NCI-H446 (cell line): Measurements from ENCODE around the gene DENND4A.
"Not testable (repeated sequence)": the region's sequence is repeated elsewhere in the genome, so short reads cannot be mapped to it uniquely, and the experiment has no call there.

Experiments
- DNase-seq, 2 experiments: peaks; one replicate each; lab custom pipeline; 2025; lab: John Stamatoyannopoulos, UW

Gene DENND4A

DNA sequence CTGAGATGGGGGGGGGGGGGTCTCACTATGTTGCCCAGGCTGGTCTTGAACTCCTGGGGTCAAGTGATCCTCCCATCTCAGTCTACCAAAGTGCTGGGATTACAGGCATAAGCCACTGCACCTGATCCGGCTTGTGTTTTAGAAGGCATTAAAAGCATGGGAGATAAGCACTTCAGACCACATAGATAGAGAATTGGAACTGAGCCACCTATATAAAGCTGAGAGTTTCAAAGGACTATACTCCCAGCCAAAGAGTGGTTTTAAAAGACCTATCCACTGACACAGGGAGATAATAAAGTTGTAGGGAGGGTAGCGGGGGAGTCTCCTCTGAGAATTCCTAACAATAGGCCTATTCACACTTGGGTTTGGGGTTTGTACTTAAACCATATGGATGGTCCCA lies 34.8 kb downstream of the DENND4A start:
- DNase-seq, result no peak

DNA sequence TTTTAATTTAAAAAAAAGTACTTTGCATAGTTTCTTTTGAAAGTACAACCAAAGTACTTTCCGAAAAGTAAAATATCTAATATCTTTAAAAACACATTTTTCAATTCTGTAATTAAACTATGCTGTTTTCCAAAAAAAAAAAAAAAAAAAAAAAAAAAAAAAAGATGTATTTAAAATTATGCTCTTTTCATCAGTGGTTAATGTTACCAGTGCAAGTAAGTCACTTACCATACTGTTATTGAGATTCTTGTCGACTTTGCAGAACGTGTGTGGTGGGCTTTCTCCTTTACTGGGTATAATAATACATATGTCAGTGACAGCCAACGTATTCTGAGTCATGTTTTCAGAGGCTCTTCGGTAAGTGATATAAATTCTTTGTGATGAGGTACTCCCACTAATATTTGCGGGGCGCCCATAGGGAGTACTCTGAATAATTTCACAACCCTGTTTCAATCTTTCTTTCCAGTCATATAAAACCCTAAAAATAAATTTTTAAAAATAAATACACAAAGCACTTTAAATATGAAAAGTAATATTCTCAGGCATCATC lies 39.9 kb downstream of the DENND4A start:
- no peak for DNase-seq

DNA sequence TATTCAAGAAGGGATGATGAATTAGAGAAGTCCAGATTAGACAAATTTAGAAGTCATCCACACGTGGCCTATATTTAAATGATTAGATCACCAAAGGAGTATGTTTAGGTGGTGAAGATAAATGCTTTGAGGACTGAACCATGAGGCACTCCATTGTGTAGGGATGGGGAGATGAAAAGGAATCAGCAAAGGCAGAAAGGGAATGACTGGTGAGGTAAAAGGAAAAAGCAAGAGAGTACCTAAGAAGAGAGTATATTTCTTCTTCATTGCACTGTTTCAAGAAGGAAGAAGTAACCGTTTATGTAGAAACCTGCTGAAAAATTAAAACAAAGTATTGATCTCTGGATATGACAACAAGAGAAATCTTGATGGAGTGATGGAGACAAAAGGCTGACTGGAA lies 40.7 kb downstream of the DENND4A start:
- no peak for DNase-seq

DNA sequence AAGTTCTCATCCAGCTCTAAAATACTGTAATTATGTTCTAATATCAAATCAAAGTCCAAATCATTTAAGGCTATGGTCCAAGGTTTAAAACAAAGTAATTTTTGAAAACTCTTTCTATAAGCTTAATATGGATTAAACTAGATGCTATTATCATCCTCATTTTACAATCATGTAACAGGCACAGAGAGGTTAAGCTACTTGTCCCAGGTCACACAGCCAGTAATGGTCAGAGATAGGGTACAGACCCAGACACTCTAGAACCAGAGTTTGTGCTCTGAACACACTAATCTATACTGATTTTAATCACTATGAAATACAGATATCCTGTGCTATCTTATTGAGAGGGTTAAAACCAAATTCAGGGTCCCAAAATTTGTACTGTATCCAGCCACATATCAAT lies 44.8 kb downstream of the DENND4A start:
- DNase-seq, result no peak

DNA sequence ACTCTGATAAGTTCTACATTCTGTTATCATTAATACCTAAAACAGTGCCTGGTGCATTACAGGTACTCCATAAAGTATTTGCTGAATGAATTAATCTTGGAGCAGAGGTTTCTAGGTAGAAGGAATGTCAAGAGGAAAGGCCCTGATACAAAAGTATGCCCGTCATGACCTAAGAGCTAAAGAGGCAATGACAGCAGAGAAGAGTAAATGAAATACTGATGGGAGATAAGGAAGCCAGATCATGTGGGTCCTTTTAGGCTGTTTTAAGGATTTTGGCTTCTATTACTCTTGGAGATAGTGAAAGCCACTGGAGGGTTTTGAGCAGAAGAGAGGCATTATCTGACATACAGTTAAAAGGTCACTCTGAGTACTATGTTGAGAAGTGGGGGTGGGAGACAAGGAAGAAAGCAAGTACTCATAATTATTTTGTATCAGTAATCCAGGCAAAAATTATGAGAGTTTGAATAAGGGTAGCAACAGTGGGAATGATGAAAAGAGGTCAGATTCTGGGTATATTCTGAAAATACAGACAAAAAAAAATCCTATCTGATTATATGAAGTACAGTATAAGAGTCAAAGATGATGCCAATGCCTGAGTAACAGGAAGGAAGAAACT lies 48.3 kb downstream of the DENND4A start:
- DNase-seq, result no peak

DNA sequence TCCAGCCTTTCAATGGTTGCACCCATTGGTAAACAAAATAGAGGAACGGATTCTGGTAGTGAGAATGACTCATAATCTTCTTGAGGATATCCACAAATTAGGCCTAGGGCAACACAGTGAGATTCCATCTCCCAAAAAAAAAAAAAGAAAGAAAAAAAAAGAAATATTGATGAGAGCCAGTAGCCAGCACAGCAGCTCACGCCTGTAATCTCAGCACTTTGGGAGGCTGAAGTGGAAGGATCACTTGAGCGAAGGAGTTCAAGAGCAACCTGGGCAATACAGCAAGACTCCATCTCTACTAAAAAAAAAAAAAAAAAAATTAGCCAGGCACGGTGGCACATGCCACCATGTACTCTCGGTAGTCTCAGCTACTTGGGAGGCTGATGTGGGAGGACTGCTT lies 51.9 kb downstream of the DENND4A start:
- DNase-seq, result no peak

DNA sequence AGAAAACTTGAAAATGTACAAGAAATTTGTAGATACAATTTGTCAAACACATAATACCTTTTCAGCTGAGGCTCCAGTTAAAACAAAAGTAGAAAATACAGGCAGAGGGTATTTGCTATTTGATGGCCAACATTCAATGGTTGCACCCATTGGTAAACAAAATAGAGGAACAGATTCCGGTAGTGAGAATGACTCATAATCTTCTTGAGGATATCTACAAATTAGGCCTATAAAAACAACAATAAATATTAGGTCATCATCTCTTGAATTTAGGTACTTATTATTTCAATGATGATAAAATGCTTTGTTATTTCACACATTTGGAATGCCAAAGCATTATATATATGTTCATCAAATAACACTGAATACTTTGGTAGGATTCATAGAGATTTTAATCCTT lies 53.4 kb downstream of the DENND4A start:
- DNase-seq, result no peak

DNA sequence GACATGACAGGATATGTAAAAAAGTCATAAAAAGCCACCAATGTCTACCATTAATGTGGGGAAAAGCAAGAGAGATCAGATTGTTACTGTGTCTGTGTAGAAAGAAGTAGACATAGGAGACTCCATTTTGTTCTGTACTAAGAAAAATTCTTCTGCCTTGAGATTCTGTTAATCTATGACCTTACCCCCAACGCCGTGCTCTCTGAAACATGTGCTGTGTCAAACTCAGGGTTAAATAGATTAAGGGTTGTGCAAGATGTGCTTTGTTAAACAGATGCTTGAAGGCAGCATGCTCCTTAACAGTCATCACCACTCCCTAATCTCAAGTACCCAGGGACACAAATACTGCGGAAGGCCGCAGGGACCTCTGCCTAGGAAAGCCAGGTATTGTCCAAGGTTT lies 58.5 kb downstream of the DENND4A start:
- not testable (repeated sequence) for DNase-seq

DNA sequence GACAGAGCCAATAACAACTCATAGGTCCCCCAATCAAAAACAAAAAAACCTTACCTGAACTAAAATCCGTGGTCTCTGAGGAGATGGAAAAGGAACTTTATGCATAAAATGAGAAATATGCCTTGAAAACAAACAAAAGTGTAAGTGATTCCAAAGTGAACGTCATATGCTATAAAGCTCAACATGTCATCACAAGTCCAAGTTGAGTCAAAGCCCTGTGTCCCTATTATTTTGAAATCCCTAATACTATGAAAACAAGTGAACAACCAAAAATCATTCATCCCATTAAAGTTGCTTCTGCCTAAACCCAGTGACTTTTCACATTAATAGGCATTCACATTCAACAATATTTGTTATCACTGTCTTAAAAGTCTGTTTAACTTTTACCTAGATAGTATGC lies 59.4 kb downstream of the DENND4A start:
- DNase-seq, result no peak

DNA sequence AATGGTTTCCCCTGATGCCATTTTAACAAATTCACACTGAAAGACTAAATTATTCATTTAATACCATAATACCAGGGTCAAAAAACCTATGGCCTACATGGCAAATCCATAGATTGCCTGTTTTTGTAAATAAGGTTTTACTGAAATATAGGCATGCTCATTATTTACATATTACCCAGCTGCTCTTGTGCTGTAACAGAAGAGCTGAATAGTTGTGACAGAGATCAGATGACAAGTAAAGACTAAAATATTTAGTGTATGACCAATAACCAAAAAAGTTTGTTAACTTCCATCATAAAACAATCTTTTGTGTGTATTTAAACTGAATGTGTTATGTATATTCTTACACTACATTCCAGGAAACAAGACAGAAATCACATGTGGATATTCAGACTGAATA lies 60.2 kb downstream of the DENND4A start:
- no peak for DNase-seq

DNA sequence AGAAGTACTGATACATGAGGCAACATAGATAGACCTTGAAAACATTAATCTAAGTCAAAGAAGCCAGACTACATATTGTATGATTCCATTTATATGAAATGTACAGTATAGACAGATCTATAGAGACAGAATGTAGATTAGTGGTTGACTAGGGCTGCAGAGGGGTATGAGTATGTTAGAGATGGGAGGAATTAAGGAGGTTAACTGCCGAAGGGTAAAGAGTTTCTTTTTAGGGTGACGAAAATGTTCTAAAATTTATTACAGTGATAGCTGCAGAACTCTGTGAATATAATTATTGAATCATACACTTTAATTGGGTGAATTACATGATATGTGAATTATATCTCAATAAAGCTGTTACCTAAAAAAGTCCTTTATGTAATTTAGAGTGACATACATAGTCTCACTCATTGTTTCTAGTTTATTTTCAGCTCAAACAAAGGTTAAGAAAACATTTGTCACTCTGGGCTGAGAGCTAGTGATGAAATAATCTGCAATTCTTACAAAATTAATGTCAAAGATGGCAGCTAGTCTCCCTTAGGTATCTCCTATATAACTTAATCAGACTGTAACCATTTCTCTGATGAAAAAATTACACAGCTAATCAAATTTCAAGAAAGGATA lies 61.4 kb downstream of the DENND4A start:
- DNase-seq, result no peak

DNA sequence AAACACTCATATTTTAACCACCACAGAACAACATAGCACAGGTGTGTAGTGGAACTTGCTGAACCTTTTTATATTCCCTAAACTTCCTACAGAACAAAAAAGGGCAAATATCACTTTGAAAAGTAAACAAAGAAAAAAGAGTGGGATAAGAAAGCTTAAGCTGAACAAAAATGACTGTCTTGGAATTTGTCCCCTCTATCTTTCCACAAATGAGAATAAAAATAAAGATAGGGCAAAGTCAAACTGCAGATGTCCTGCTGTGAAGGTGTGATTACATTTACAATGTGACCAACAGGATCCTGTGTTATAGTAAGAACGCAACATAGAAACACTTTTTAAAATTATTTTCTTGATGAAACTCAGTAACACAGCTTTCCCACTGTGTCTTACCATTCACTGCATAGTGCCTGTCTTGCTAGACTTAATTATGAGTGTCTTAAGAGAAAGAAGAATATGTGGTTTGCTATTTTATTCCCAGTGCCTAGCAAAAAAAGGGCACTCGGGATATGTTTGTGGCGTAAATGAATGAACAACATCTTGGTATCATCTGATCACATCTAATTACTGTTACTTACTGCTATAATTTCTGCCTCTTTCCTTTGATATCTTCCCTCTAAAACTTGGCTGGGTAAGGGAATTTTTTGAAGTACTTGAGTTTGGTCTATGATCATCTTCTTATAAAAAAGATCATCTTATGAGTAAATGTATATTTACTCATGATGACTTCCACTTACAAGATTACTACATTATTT lies 67.5 kb downstream of the DENND4A start:
- DNase-seq, result no peak

DNA sequence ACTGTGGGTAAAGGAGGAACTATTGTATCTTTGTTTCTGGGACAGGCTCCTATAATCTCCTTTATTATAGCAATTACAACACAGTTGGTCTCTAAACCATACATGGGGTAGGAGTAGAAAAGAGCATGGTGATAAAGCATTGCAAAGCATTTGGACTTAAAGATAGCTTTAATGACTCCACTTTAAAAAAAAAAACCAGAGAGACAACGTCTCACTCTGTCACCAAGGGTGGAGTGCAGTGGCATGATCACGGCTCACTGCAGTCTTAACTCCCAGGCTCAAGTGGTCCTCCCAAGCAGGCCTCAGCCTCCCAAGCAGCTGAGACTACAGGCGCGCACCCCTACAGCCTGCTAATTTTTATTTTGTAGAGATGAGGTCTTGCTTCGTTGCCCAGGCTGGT lies 68.2 kb downstream of the DENND4A start:
- no peak for DNase-seq

DNA sequence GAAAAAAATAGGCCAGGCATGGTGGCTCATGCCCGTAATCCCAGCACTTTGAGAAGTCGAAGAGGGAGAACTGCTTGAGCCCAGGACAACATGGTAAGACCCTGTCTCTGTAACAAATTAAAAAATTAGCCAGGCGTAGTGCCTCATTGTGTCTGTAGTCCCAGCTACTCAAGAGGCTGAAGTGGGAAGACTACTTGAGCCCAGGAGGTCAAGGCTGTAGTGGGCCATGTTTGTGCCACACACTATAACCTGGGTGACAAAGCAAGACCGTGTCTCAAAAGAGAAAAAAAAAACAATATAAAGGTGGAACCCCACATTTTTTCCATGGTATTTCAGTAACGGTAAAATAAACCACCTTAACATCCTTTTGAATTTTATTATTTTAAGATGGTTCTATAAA lies 69.9 kb downstream of the DENND4A start:
- DNase-seq, result no peak

DNA sequence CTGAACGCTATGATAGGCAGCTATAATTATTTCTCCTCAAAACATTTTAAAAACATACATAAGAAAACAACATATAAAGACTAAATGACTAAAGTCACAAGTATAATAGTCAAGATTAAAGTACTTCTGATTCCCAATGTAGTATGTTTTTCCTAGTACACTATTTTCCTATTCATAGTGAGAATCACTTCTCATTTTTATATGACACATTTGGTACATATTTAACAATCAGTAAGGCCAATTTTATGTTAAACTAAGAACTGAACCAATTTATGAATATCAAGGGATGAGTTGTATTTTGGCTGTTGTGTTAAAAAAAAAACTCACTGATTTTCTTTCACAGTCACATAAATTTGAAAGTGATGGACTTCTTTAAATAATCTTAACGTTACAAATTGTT lies 79.7 kb downstream of the DENND4A start:
- no peak for DNase-seq

DNA sequence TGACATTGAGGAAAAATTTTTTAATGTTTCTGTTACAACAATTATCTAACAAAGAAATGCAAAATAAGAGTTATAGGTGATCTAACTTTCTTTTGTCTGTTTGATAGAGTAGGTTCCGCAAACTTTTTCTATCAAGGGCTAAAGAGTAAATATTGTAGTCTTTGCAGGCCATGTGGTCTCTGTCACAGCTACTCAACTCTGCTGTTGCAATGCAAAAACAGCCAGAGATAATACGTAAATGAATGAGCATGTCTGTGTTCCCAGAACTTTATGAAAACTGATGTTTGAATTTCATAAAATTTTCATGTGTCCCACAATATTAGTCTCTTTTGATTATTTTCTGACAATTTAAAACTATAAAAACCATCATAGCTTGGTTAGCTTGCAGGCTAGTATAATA lies 97.0 kb downstream of the DENND4A start:
- DNase-seq, result no peak

DNA sequence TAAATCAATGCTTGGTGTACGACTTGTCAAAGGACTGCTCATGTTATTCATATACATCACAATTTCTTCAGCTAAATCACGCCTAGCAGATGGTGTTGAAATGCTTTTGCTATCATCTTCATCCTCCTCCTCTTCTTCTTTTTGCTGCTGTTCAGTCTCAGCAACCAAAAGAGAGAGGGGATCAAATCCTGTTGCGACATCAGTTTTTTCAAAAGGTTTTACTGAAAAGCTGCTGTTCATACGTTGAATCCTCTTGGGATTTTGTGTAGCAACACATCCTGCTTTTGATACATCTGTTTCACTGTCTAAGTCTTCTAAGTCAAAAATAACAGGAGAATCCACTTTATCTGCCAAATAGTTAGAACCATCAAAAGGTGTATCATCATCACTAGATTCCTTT lies 101.3 kb downstream of the DENND4A start:
- DNase-seq, result no peak

DNA sequence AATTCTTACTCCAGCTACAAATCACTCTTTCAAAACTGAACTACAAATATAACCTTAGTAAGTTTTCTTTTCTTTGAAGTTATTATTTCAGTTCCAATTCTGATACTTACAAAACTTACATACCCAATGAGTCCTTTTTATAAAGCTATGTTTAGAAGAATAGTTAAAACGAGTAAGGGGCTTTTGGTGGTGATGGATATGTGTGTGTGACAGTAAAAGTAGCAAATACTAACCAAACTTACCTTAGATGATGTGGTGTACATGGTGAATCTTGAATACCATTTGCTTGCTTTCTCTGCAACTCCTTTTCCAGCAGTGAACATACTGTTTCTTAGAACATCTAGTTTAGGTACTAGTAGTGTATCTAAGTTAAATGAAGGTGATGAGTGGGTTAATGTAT lies 101.9 kb downstream of the DENND4A start:
- no peak for DNase-seq

DNA sequence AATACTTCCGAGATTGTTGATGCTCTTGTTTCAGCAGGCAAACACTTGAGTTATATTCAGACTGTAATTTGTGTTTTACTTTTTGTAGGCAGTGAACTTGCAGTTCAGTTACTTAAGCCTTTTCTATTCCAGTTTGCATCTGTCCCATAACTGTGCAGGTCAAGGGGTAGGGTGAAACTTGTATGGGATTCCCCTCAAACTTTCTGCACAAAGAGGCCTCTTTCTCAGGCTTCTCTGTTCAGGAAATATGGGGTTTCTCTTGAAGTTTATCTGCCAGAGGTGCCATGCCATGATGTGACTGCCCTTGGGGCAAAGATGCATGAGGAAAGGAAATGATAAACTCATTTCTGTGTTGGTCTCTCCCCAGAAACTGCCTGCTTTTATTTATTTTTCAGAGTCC lies 103.6 kb downstream of the DENND4A start:
- DNase-seq, result no peak

DNA sequence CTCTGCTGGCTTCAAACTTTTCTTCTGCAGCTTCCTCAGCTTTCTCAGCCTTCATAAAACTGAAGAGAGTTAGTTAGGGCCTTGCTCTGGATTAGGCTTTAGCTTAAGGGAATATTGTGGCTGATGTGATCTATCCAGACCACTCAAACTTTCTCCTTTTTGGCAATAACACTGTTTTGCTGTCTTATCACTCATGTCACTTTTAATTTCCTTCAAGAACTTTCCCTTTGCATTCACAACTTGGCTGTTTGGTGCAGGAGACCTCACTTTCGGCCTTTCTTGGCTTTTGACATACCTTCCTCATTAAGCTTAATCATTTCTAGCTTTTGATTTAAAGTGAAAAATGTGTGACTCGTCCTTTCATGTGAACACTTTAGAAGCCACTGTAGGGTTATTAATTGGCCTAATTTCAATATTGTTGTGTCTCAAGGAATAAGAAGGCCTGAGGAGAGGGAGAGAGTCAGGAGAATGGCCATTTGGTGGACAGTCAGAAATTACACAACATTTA lies 109.6 kb downstream of the DENND4A start:
- no peak for DNase-seq

DNA sequence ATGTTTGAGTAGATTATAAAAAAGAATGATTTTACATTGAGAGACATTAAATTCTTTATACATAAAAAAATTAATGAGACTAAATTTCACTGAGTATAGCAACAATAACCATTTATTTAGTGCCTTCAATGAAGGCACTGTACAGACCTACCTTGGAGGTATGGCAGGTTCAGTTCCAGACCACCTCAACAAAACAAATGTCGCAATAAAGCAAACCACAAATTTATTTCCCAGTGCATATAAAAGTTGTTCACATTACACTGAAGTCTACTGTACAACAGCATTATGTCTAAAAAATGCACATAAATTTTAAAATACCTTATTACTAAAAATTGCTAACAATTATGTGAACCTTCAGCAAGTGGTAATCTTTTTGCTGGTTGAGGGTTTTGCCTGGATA lies 111.5 kb downstream of the DENND4A start:
- no peak for DNase-seq

DNA sequence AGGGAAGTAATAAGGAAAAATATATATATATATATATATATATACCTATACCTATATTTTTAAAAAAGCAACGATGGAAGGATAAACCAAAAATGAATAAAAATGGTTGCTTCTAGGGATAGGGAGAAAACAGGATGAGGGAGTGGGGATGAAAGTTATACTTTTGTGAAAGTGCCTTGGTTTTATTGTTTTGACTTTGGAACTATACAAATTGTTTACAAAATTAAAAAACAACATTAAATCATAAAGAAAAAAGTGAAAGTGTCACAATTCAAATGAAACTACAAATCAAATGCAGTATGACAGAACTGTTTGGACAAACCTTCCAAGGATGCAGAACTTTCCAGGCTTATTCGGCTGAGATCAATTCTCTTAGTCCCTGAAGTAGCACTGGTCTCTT lies 116.0 kb downstream of the DENND4A start:
- no peak for DNase-seq

DNA sequence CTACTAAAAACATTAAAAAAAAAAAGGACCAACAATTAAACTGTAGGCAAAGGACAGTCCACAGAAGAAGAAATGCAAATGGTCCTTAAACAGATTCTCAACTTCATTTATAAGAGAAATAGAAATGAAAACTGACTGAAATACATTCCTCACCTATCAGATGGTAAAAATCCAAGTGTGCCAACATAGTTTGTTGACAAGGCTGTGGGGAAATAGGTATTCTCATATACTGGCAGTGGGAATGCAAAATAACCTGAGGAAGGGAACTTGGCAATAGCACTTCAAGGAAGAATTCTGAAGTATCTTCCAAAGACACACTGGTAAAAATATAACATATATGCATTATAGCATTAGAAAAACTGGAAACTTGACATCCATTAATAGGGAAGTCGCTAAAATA lies 116.5 kb downstream of the DENND4A start:
- no peak for DNase-seq
